PC-3 (cell line): ENCODE data around the gene EQTN. TPM values are rescaled to one million over a fixed set of nuclear protein-coding genes. Genes with fewer than 3 reads are reported as not detected.

Experiments
- ATAC-seq: fragments of 200-7000 bp; cut with Tn5 transposase; 2 replicates; pipeline ENCODE4 v1.9.1; 2020; ENCODE audit warnings: mild to moderate bottlenecking, moderate library complexity
- BruUV-seq: library from RNA; stranded (reverse); fragments of 400-500 nt; replicated peaks from 2 replicates; lab custom pipeline; 2021; lab: Mats Ljungman, UMichigan
- CTCF ChIA-PET: fragments of 300-600 bp; sonication (Branson Sonifier 250); formaldehyde crosslinking; loops from one replicate; lab custom pipeline; 2022; ENCODE audit warnings: antibody characterized with exemption; lab: Charles Lee
- POLR2A ChIA-PET: fragments of 300-600 bp; sonication (Branson Sonifier 250); formaldehyde crosslinking; loops from one replicate; lab custom pipeline; 2022; ENCODE audit warnings: antibody characterized with exemption; ENCODE audit not compliant: unreplicated experiment; lab: Charles Lee
- DNase-seq: peaks from one replicate; pipeline ENCODE4 v3.0.0-alpha.2; 2015
- H2AFZ ChIP-seq: fragments of 300-600 bp; sonication (generic); 2 replicates; pipeline ENCODE4 v1.6.0; 2016; ENCODE audit warnings: antibody characterized with exemption, low read length
- H3F3A ChIP-seq: fragments of 300-600 bp; sonication (generic); one replicate; pipeline ENCODE4 v1.6.0; 2017; ENCODE audit warnings: antibody characterized with exemption, low read length, control low read depth, mild to moderate bottlenecking; ENCODE audit not compliant: unreplicated experiment
- H3K27ac ChIP-seq: fragments of 300-600 bp; sonication (generic); 2 replicates; pipeline ENCODE4 v1.5.1; 2016; ENCODE audit warnings: mild to moderate bottlenecking, low read length
- H3K27me3 ChIP-seq: fragments of 300-600 bp; sonication (generic); 2 replicates; pipeline ENCODE4 v1.6.1; 2016; ENCODE audit warnings: low read length, mixed read lengths
- H3K36me3 ChIP-seq: fragments of 300-600 bp; sonication (generic); 2 replicates; pipeline ENCODE4 v1.6.1; 2016; ENCODE audit warnings: low read depth, mixed run types, low read length, mixed read lengths
- H3K4me1 ChIP-seq: fragments of 300-600 bp; sonication (generic); 2 replicates; pipeline ENCODE4 v1.5.1; 2016; ENCODE audit warnings: low read length; ENCODE audit not compliant: insufficient read depth
- H3K4me2 ChIP-seq: fragments of 300-600 bp; sonication (generic); 2 replicates; pipeline ENCODE4 v1.6.0; 2016; ENCODE audit warnings: low read length
- H3K4me3 ChIP-seq: fragments of 300-600 bp; sonication (generic); 2 replicates; pipeline ENCODE4 v1.5.1; 2016; ENCODE audit warnings: mild to moderate bottlenecking, low read length, mixed read lengths
- H3K79me2 ChIP-seq: fragments of 300-600 bp; sonication (generic); 2 replicates; pipeline ENCODE4 v1.6.1; 2017; ENCODE audit warnings: low read length, mixed read lengths
- H3K9ac ChIP-seq: fragments of 300-600 bp; sonication (generic); 2 replicates; pipeline ENCODE4 v1.6.0; 2016; ENCODE audit warnings: mild to moderate bottlenecking, low read length
- H3K9me2 ChIP-seq: fragments of 300-600 bp; sonication (generic); replicated peaks from 2 replicates; pipeline ENCODE4 v1.6.1; 2016; ENCODE audit warnings: mixed run types, low read length, mixed read lengths
- H3K9me3 ChIP-seq: fragments of 300-600 bp; sonication (generic); 2 replicates; pipeline ENCODE4 v1.6.1; 2016; ENCODE audit warnings: low read length, mixed read lengths
- H4K20me1 ChIP-seq: fragments of 300-600 bp; sonication (generic); 2 replicates; pipeline ENCODE4 v1.6.1; 2016; ENCODE audit warnings: low read length, mixed read lengths
- EZH2 ChIP-seq: fragments of 300-600 bp; sonication (generic); IDR thresholded peaks from one replicate; pipeline ENCODE4 v1.6.1; 2017; ENCODE audit warnings: antibody characterized with exemption, mild to moderate bottlenecking, low read length; ENCODE audit not compliant: unreplicated experiment
- EZH2phosphoT487 ChIP-seq: fragments of 300-600 bp; sonication (generic); IDR thresholded peaks from 2 replicates; pipeline ENCODE4 v1.6.1; 2018; ENCODE audit warnings: mild to moderate bottlenecking, antibody characterized with exemption, low read length, borderline replicate concordance
- intact Hi-C: fragments of 100-400 bp; cut with micrococcal nuclease; formaldehyde crosslinking; loops from 2 replicates; pipeline ENCODE4 v1.9.0; 2023
- total RNA-seq: library from RNA; depleted of rRNA; stranded (reverse); fragments of >200 nt; gene quantifications from 2 replicates; pipeline ENCODE4 v1.2.3, GENCODE V29; 2014
- TF ChIP-seq, protein P1 (sequence below): fragments of 300-600 bp; sonication (generic); conservative IDR thresholded peaks from 2 replicates; pipeline ENCODE4 v1.5.1; 2017; ENCODE audit warnings: antibody characterized with exemption, low read depth, mild to moderate bottlenecking, low read length

The EQTN gene
- total RNA-seq, 1 experiment from 2014 or later: not detected

DNA sequence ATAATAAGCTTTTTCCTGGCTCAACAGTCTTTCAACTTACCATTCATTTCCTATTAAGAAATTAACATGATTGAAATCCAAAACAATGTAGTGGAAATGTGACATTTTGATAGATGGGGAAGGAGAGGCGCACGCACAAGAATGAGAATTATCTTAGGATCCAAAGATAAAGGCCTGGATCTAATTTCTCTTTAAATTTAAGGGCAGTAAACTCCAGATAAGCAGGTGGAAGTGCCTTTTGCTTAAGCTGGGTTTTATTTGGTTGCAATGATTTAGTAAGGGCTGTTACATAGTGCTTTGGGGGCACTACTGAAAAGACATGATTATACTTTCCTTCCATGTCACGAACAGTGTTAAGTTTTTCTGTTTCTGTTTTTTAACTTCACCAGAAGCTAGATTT is 17.3 kb downstream of the EQTN start:
- Histone ChIP-seq H3K9me3 (no peaks in the 10 kb centered on the region), H3K9me2 (no peaks in the 10 kb centered on the region), H3K36me3 (no peaks in the 10 kb centered on the region), H3K9ac (no peak overlapping the region), H3K27me3 (no peaks in the 10 kb centered on the region), H3K27ac (no peak overlapping the region), H3F3A (no peaks in the 10 kb centered on the region), H3K4me1 (no peaks in the 10 kb centered on the region), H2AFZ (no peak overlapping the region), H3K79me2 (no peaks in the 10 kb centered on the region), H3K4me2 (no peak overlapping the region), H3K4me3 (no peak overlapping the region), H4K20me1 (no peaks in the 10 kb centered on the region)
- ChIA-PET POLR2A (no interaction called here), CTCF (no interaction called here)
- no peak for TF ChIP-seq EZH2
- TF ChIP-seq EZH2phosphoT487: no peak
- TF ChIP-seq, protein P1, sequence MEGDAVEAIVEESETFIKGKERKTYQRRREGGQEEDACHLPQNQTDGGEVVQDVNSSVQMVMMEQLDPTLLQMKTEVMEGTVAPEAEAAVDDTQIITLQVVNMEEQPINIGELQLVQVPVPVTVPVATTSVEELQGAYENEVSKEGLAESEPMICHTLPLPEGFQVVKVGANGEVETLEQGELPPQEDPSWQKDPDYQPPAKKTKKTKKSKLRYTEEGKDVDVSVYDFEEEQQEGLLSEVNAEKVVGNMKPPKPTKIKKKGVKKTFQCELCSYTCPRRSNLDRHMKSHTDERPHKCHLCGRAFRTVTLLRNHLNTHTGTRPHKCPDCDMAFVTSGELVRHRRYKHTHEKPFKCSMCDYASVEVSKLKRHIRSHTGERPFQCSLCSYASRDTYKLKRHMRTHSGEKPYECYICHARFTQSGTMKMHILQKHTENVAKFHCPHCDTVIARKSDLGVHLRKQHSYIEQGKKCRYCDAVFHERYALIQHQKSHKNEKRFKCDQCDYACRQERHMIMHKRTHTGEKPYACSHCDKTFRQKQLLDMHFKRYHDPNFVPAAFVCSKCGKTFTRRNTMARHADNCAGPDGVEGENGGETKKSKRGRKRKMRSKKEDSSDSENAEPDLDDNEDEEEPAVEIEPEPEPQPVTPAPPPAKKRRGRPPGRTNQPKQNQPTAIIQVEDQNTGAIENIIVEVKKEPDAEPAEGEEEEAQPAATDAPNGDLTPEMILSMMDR: no peak
- DNase-seq: no peak
- BruUV-seq: no TSS peak
- intact Hi-C loops: no loop called here
- ATAC-seq: no peak

GRCh38 chr9:27278374-27278773 is 18.6 kb downstream of the EQTN start:
- DNase-seq (no peak), ATAC-seq (no peak)
- H3K9ac ChIP-seq: no peak overlapping the region
- no peaks in the 10 kb centered on the region for H3K79me2 ChIP-seq
- no peak overlapping the region for H2AFZ ChIP-seq
- no peaks in the 10 kb centered on the region for H3K9me3 ChIP-seq
- no peak overlapping the region for H3K27ac ChIP-seq
- H3K9me2 ChIP-seq: no peaks in the 10 kb centered on the region
- TF ChIP-seq EZH2phosphoT487 (no peak), EZH2 (no peak)
- TF ChIP-seq, protein P1: no peak
- POLR2A ChIA-PET: no interaction called here
- H3K27me3 ChIP-seq: no peaks in the 10 kb centered on the region
- H3K36me3 ChIP-seq: no peaks in the 10 kb centered on the region
- no peak overlapping the region for H3K4me3 ChIP-seq
- H3K4me2 ChIP-seq: no peak overlapping the region
- H4K20me1 ChIP-seq: no peaks in the 10 kb centered on the region
- BruUV-seq: no TSS peak
- no peaks in the 10 kb centered on the region for H3F3A ChIP-seq
- intact Hi-C loops: no loop called here
- CTCF ChIA-PET: no interaction called here
- no peaks in the 10 kb centered on the region for H3K4me1 ChIP-seq

- BruUV-seq: no TSS peak
- Histone ChIP-seq H3K9ac (no peak overlapping the region), H3K36me3 (no peaks in the 10 kb centered on the region), H3K27me3 (no peaks in the 10 kb centered on the region), H3K9me2 (no peaks in the 10 kb centered on the region), H3K27ac (no peak overlapping the region), H2AFZ (peak overlapping the region; percentile 61), H3K4me1 (no peaks in the 10 kb centered on the region), H3F3A (no peaks in the 10 kb centered on the region), H3K79me2 (no peaks in the 10 kb centered on the region), H3K4me3 (no peak overlapping the region), H3K4me2 (peak overlapping the region; percentile 65), H4K20me1 (no peaks in the 10 kb centered on the region), H3K9me3 (no peaks in the 10 kb centered on the region)
- ChIA-PET CTCF (no interaction called here), POLR2A (no interaction called here)
- ATAC-seq (peak; percentile 69), DNase-seq (peak; percentile 73)
- TF ChIP-seq EZH2phosphoT487 (no peak), EZH2 (no peak)
- TF ChIP-seq, protein P1: peak; percentile 78
- intact Hi-C loops: loop anchor here (1.0 kb wide), 1 partner anchor 243 kb away; no protein-coding TSS in a partner anchor
These were observed 20.5 kb downstream of the EQTN start for GRCh38 chr9:27276193-27277030.
